Skin epidermis (tissue), 12 donors: ENCODE data around the gene IGFBP7.

Experiments used
- H3K27ac ChIP-seq, 21 experiments: fragments of 200-600 bp; sonication (generic) in 11 of 21; one replicate each; pipeline ENCODE4 v1.5.0; 2020; ENCODE audit warnings: mild to moderate bottlenecking in 3 of 21, inconsistent platforms in 2 of 21, moderate library complexity in 2 of 21
- H3K4me3 ChIP-seq, 7 experiments: fragments of 200-600 bp; sonication (generic) in 2 of 7; one replicate each; pipeline ENCODE4 v1.5.0; 2020; ENCODE audit warnings: inconsistent platforms in 2 of 7, mild to moderate bottlenecking in 2 of 7, moderate library complexity in 1 of 7

IGFBP7 gene

DNA sequence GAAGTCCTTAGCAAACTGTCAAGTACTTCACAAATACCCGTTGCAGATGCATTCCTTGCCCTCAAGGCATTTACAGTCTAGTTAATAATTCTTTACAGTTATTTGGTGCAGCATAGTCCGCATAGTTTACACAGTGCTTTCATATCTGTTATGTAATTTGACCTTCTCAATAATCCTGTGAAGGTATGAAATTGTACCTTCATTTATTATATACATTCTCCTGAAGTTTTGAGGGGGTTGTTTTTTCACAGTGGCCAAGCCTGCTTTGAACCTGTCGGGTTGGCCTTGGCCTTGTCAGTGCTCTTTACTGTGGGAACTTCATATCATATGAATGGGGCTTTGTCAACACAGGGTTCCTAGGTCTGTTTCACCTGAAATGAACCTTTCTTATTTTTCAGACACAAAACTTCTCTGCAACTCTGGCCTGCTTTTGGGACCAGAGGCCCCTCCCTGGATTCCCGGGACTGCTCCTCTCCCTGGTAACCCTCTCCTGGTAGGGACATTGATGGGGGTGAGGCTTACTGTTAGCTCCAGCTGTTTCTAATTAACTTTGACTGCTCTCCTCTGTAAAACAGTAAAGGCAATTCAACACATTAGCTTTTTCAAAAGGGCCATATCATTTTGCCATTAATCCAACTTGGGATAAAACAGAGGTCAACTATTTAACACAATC, 9.1 kb downstream of the IGFBP7 start:
- no peak overlapping the region for H3K4me3 ChIP-seq
- peak overlapping the region in 14 of 21 experiments; percentile 7 to 86 (median 52) for H3K27ac ChIP-seq

DNA sequence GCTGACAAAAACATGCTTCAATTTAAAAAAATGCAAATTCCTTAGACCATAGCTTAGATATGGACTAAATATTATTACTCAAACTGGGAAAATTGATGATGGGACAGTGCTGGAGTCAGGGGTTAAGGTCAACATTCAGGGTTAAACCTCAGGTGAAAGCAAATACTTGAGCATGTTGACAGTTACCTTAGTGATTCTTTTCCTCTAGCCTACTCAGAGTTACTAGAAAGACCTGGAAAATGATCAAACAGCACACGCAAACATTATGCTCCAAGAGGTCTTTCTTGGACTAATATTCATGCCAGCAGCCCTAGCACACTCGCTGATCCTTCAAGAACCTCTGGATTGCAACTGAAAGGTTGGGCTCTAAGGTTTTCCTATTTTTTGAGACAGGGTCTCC, 10.8 kb downstream of the IGFBP7 start:
- H3K4me3 ChIP-seq = no peak overlapping the region
- H3K27ac ChIP-seq = peak overlapping the region in 10 of 21 experiments; percentile 2 to 82 (median 46)

DNA sequence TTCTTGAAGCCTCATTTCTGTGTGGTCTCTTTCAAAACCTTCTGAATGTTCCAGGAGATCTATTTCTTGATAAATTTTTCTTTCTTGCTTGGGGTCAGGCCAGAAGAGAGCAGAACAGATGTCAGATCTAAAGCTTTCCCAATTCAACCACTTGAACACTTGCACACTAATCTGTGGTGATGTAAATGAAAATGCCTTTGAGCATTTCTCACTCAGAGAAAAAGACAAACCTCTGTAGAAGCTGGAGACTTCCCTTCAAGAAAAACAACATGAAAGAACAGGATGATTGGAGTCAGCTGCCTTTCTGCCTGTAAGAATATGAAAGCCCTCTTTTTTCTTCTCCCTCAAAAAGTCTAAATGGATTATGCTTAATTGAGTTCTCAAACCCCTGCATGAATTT, 11.2 kb downstream of the IGFBP7 start:
- H3K27ac ChIP-seq = peak overlapping the region in 10 of 21 experiments; percentile 13 to 82 (median 53)

DNA sequence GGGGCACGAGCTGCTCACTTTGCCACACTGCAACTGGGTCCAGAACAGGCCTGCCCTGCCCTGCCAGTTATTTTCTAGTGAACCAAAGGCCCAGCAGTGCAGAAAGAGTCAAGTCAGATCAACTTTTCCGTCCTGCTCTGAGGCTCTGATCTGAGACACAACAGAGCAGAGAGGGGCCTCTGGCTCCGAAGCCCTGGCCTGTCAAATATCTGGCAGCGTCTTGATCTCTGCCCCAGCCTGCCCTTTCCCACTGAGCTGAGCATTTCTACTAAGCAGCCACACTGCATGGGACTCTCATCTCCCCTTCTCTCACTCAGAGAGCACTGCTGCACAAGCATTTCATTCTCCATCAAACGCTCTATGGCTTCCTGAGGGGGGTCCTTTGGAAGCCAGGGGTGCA, 11.8 kb downstream of the IGFBP7 start:
- H3K27ac ChIP-seq = peak overlapping the region in 10 of 21 experiments; percentile 13 to 82 (median 49)
- no peak overlapping the region for H3K4me3 ChIP-seq

More for the DNA sequence above, 11.2 kb downstream of the IGFBP7 start:
- no peak overlapping the region for H3K4me3 ChIP-seq

DNA sequence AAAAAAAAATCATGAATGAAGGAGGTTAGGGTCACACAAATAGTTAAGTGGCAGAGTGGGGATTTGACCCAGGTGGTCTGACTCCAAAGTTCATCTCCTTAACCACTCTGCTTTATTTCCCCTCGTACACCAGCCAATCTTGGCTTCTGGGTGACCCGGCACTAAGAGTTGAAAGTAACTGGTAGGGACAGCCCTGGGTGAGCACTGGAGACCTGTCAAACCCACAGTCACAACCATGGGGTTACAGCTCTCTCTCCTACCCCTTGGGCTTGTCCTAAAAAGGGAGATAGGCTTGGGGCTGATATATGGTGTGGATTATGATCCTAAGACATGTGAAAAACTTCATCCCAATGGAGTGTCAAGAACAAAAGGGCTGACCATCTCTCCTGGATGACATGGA, 12.5 kb downstream of the IGFBP7 start:
- Histone ChIP-seq H3K27ac (peak overlapping the region in 8 of 21 experiments; percentile 45 to 82 (median 49)), H3K4me3 (no peak overlapping the region)

DNA sequence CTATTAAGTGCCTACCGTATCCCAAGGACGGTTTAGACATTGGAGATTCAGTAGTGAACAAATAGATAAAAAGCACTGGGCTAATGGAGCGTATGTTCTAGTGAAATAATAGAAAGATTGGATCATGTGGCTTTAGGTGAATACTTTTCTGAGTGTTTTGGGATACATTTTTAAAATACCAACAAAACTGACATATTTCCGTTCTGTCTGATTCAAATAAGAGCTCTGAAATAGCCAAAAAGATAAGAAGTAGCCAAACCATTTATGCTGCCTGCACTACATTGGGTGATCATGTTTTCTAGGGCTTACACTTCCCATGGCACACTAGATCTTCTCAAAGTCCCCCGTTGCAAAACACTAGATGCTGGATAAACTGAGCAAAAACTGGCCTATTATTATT, 14.2 kb downstream of the IGFBP7 start:
- no peak overlapping the region for H3K4me3 ChIP-seq
- no peak overlapping the region for H3K27ac ChIP-seq

DNA sequence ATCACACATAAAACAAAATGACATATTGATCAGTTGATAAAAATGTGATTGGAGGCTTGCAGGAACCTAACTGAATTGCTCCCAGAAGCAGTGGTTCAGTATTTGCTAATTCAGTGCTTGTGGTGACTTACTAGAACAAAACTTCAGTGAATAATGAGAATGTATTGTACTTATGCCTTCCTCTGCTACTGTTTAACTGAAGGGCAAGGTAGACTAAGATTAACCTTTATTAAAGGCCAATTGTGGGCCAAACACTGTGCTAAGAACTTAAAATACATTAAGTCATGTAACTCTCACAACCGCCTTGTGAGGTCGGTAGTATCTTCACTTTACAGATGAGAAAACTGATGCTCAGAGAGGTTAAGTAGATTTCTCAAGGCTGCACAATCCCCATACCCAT, 14.9 kb downstream of the IGFBP7 start:
- peak overlapping the region in 1 of 21 experiments; percentile 10 for H3K27ac ChIP-seq

DNA sequence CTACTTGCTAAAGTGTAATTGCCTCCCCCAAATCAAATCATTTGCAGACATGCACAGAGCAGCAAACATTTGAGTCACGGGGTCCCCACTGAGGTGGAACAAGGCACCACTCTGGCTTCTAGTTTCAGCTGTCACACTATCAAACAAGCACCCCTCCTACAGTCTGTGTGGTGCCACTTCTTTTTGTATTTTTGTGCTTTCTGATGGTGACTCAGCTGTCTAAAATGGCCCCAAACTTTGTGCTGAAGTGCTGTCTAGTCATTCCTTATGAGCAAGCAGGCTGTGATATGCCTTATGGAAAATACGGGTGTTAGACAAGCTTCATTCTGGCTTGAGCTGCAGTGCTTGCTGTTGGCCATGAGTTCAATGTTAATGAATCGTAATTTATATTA, 15.4 kb downstream of the IGFBP7 start:
- H3K4me3 ChIP-seq = no peak overlapping the region
- H3K27ac ChIP-seq = peak overlapping the region in 1 of 21 experiments; percentile 44

More for the DNA sequence above, 14.9 kb downstream of the IGFBP7 start:
- H3K4me3 ChIP-seq = no peak overlapping the region

DNA sequence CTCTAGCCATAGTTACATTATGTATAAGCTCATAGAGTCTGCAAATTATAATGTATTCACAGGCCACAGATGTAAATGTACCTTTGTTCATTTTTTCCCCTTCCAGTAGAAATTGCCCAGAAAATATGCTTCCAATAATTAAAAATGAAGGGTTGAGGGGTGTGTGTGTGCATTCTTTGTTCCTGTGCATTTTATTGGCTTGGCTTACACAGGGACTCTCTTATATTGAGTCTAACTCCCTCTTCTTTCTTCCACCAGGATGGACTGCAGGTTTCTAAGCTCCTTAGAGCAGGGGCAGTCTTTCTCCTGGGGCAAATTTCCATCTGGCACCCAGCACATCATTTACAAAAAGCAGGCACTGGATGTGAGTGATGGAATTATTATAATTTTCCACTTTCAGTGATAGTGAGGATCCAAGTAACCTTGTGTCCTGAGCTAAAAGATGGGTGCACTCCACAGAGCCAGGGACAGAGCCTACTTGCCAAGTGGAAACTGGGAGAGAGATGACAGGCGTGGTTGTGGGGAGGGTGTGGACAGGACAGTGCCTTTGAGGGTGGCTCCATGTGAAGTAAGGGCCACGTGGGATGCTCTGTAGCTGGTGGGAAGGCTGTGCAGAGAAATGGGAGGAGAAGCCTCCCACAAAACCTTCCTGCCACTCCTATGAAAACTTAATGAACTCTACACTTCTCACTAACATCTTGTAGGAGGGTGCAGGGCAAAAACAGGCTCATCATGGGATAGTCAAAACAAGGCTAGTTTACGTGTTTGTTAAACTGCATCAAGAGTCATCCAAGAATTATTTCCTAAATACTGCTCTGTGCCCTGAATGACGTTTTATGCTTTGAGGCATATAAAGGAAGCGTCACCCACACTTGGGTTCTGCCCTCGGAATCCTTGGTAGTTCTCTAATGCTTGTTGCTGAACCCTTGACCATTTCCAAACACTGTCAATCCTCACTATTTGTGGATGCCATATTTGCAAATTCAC, 16.0 kb downstream of the IGFBP7 start:
- Histone ChIP-seq H3K4me3 (no peak overlapping the region), H3K27ac (peak overlapping the region in 1 of 21 experiments; percentile 44)

DNA sequence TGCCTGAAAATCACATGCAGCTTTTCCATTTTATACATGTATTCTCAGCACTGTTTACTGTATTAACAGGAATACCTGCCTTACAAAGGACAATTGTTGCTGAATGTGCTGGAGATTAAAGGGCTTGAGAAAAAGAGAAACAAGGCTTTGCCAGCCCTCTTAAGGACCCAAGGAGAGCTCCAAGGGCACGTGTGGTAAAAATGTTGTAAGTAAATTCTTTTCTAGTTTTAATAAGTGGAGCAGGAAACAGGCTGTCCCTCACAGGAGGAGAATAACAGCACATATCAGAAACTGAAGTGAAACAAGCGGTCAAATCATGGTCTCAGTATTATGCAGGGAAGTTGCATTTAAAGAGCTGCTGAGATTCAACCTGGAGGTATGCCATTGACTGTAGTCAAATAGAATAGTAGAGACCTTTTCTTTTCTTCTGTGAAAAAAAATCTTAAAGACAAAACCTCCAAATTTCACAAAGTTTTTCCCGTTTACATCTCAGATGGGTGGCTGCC, 18.5 kb downstream of the IGFBP7 start:
- Histone ChIP-seq H3K27ac (peak overlapping the region in 3 of 21 experiments; percentile 19 to 53 (median 50)), H3K4me3 (no peak overlapping the region)

DNA sequence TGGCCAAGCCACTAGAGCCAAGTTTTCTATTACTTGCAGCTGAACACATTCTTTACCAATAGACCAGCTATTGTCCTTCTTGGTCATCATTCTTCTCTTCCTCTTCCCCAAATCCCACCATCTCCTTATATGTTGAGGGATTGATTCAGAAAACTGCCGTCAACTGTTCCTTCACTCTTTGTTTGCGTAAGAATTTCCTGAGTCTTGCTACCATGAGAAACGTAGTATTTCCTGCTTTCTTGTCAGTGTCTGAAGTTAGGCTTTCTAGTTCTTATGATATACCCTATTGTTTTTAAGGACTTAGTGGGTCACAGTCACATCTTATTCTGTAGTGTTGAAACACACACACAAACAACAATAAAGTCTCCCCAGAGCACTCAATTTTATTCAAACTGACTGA, 20.1 kb downstream of the IGFBP7 start:
- Histone ChIP-seq H3K27ac (peak overlapping the region in 2 of 21 experiments; percentile 4 to 12), H3K4me3 (no peak overlapping the region)

DNA sequence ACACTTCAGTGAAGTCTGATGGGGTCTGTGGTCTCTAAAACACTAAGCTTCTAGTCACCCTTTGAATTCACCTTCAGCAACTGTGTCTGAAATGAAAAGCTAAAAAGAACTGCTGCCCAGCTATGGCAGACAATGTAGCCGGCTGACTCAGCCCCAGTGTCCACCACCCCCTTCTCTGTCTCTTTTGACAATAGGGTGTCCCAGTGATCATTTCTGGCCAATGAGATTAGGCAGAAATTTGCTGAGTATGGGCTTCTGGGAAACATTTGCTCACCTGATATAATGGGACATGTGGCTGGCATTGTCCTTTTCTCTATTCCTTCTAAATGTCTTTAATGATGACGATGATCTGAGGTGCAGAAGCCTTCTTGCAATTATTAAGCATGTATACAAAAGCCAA, 20.6 kb downstream of the IGFBP7 start:
- Histone ChIP-seq H3K4me3 (no peak overlapping the region), H3K27ac (peak overlapping the region in 2 of 21 experiments; percentile 4 to 26)

DNA sequence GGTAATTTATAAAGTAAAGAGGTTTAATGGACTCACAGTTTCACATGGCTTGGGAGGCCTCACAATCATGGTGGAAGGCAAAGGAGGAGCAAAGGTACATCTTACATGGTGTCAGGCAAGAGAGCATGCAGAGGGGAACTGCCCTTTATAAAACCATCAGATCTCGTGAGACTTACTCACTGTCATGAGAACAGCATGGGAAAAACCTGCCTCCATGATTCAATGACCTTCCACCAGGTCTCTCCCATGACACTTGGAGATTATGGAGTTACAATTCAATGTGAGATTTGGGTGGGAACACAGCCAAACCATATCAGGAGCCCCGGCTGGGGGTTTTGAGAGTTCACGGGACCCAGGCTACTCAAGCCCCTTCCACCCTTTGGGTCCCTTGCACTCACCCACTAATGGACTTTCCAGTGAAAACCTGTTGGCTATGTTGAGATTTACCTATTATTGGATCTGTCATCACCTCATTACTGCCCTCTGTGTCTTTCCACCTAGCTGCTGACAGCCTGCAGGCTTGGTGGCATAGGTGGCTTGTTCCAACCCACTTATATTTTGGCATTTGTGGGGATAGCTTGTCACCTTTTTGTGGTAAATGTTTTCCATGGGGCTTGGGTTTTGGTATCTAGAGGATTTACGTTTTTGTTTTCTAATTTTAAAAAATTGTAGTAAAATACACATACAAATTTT, 24.0 kb downstream of the IGFBP7 start:
- H3K4me3 ChIP-seq = no peak overlapping the region
- no peak overlapping the region for H3K27ac ChIP-seq

DNA sequence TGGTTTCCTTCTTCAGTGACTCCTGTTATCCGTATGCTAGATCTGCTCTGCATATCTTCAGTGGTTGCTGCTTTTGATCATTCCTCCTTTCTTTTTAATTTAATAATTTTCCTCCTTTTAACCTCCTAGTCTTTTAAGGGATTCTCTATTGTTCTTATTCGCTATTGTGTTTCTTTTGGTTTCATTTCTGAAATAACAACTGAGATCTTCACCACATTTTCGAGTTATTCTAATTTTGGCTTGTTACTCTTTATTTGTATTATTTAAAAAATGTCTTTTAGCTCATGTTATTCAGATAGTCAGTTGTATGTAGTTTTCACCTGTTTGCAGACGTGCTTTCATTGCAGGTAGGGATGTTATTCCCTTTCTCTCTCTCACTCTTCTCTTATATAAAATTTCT, 24.9 kb downstream of the IGFBP7 start:
- H3K4me3 ChIP-seq = no peak overlapping the region

DNA sequence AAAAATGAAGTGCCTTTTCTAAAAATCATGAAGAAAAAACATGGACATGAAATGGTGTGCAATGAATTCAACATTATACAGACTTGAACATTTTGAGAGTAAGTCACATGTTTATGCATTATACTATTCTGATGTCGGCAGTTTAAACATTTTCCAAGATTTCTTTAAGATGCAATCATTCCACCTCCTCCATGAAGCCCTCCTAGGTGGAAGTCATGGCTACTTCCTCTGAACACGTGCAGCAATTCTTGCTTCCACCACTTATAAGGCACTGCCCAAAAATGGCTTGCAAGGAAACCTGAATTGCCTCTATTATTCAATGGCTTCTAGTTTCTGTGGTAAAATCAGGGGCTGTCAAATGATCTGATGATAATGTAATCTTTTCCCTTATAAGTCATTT, 25.8 kb downstream of the IGFBP7 start:
- H3K27ac ChIP-seq = peak overlapping the region in 1 of 21 experiments; percentile 9

More for the DNA sequence above, 24.9 kb downstream of the IGFBP7 start:
- peak overlapping the region in 1 of 21 experiments; percentile 51 for H3K27ac ChIP-seq

DNA sequence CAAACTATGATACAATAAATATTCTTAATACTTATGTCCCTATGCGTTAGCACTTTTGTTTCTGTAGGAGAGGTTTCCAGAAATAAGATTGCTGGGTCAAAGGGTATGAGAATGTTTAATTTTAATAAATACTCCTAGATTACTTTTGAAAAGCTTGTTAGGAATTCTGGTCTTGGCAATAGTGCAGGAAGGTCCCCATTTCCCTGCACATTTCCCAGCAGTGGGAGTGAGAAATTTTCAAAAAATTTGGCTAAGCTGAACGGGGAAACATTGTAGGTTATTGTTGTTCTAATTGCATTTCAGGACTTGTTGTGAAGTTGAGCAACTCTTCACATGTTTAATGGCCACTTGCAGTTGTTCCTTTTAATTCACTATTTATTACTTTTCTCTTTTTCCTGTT, 27.1 kb downstream of the IGFBP7 start:
- peak overlapping the region in 7 of 21 experiments; percentile 4 to 84 (median 55) for H3K27ac ChIP-seq
- H3K4me3 ChIP-seq = no peak overlapping the region

More for the DNA sequence above, 25.8 kb downstream of the IGFBP7 start:
- no peak overlapping the region for H3K4me3 ChIP-seq

DNA sequence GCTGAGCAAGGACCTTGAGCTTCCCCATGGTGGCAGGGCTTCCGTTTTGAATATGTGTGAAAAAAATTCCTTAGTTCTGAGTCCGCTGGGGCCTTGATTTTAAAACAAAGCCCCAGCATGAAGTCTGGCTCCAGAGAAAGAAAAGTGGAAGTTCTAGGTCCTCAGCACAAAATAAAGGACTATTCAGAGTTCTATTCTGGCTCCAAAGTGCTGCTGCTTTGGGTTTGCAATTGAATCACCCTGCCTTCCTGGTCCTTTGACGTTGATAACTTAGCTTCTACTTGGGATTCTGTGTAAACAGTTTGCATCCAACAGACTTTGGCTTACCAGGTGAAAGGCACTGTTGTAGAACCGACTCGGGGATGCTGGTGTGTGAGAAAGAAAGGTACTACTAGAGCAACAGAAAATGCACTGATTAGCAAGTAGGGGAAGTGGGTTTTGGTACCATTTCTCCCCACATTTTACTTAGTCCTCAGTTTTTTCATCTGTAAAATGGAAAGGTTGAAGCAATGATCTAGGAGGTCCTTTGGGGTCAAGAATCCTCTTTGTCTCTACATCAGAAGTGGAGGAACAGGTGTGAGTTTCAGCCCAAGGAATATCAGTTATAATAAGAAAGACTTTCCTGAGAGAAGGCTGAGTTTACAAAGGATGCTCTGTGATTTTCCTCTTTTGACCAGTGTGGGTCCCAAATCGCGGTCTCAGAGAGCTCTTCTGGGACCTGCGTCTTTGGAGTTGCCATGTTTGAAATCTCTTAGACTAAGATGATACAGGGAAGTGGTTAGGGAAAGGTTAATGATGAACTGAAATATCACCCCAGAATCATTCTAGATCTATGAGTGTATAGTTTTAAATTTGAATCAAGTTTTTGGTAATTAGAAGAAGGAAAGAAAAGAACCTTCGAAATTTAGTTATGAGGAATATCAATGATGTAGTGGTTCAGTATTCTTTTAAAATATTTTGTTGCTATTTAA, 28.2 kb downstream of the IGFBP7 start:
- peak overlapping the region in 19 of 21 experiments; percentile 10 to 84 (median 59) for H3K27ac ChIP-seq

More for the DNA sequence above, 28.2 kb downstream of the IGFBP7 start:
- H3K4me3 ChIP-seq = no peak overlapping the region
